Measurements from ENCODE around the gene PCLO. TPM values are rescaled to one million over a fixed set of nuclear protein-coding genes. Genes with fewer than 3 reads are reported as not detected.
A peak's percentile ranks its signal among the peaks of the same experiment; 100 is the strongest.
"Not testable (repeated sequence)": the region's sequence is repeated elsewhere in the genome, so short reads cannot be mapped to it uniquely, and the experiment has no call there.

Gene PCLO
- total RNA-seq, 1 experiment from 2014 or later, result 44.4 TPM

DNA sequence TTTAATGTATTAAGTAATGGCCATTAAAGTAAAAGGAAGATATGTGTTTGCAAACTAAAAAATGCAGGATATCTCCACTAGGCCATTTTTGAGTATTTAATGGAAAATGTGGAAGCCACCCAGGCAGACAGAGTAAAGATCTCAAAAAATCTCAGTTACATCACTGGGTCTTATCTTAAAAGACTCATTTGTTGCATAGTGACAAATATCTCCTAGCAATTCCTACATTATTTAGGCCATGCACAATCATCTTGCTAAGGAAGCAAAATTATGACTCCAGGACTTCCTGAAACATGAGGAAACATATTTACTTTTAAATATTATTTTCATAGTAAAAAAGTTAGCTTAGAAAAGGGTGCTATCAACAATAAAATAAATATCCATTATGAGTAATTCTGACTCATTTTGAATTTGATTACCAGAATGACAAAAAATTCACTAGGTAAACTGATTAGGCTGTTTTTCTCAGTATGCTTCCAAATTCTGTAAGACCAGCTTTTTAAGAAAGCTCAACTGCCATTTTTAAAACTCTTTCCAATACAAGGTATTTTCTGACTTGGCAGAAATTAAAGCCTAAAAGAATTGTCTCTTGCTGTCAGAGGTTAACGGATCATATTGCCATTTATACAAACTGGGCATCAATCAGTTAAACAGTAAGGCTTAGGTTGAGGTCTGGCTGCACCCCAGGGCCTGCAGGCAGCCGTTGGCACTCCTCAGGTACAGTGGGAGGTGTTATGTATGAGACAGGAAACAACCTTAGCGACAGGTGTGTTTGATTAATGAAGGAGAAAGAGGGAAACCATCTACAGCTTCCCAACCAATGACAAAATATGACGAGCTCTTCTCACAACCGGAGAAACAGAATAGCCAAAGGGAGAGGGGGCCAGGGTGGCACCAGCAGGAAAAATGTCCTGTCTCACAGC lies 31.8 kb downstream of the PCLO start:
- no peak for DNase-seq (ENCODE audit: low spot score)

DNA sequence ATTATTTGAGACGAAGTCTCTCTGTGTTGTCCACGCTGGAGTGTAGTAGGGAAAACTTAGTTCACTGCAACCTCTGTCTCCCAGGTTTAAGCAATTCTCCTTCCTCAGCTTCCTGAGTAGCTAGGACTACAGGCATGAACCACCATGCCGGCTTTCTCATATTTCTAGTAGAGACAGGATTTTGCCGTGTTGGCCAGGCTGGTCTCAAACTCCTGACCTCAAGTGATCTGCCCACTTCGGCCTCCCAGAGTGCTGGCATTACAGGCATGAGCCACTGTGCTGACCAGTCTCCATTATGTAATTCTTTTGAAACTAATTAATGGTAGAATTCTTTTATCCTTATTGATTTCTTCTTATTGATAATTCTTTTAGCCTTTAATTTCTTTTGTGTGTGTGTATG lies 32.5 kb downstream of the PCLO start:
- DNase-seq (ENCODE audit: low spot score), result no peak

DNA sequence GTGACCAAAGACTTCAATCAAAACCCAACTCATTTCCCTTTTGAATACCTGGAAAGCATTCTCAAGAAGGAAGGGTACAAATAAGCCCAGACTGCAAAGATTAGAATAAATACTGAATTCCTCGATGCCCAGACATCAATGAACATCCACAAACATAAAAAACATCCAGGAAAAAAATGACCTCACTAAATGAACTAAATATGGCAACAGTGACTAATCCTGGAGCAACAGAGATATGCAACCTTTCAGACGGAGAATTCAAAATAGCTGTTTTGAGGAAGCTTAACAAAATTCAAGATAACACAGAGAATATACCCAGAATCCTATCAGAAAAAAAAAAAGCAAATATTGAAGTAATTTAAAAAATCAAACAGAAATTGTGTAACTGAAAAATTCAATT lies 43.2 kb downstream of the PCLO start:
- peak; percentile 17 for DNase-seq (ENCODE audit: low spot score)

- no peak for DNase-seq (ENCODE audit: low spot score)
Observed at GRCh38 chr7:83119026-83119382, 43.7 kb downstream of the PCLO start.

GRCh38 chr7:83118347-83119025 lies 44.2 kb downstream of the PCLO start:
- DNase-seq (ENCODE audit: low spot score), result no peak

- no peak for DNase-seq (ENCODE audit: low spot score)
Observed at GRCh38 chr7:83117466-83117865, 45.2 kb downstream of the PCLO start.

DNA sequence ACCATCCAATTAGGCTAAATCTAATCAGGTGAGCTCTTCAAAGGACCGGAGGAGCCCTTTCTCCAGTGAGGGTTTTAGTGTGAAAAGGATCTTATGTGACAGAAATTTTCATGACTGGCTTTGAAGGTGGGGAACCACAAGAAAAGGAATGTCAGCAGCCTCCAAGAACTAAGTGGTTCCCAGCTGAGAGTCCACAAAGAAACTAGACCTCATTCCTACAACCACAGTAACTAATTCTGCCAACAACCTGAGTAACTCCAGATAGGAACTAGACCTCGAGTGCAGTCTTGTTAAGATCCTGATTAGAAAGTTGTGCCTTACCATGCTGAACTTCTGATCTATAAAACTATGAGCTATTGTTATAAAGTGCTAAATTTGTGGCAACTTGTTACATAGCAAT lies 51.3 kb downstream of the PCLO start:
- no peak for DNase-seq (ENCODE audit: low spot score)

- no peak for DNase-seq (ENCODE audit: low spot score)
Observed at GRCh38 chr7:83109352-83109751, 53.3 kb downstream of the PCLO start.

DNA sequence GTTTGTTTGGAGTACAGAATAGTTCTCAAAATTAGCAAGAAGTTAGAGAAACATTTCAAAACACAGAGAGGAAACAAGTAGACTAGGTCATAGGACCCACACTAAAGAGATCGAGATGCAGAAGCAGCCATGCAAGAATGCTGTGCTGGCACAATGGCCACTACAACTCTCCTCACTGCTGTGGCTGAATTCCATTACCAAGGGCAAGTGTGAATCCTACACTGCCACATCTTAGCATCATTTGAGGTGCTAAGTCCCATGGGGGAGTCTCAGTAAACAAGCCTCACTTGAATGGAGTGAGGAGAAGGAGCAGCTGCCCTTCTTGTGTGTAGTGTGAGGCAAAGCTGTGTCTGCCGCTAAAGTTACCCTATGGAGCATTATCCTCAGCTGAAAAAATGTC lies 56.7 kb downstream of the PCLO start:
- no peak for DNase-seq (ENCODE audit: low spot score)

DNA sequence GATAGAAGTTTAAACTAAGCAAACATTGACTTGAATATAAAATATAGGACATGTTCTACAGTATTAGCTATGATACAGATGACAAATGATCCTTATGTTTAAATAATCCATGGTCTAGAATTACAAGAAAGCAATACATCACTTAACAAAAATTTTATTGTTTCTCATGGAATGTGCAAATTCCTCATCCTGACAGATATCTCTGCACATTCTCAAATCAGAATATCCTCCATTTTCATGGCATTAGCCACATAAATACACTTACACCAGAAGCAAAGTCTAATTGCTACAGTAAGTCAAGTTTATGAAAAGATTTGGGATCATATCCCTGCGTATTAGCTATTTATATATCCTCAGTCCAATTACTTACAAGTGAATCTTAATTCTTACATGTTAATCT lies 57.6 kb downstream of the PCLO start:
- DNase-seq (ENCODE audit: low spot score), result no peak

- no peak for DNase-seq (ENCODE audit: low spot score)
Observed at GRCh38 chr7:83101530-83101929, 61.2 kb downstream of the PCLO start.

DNA sequence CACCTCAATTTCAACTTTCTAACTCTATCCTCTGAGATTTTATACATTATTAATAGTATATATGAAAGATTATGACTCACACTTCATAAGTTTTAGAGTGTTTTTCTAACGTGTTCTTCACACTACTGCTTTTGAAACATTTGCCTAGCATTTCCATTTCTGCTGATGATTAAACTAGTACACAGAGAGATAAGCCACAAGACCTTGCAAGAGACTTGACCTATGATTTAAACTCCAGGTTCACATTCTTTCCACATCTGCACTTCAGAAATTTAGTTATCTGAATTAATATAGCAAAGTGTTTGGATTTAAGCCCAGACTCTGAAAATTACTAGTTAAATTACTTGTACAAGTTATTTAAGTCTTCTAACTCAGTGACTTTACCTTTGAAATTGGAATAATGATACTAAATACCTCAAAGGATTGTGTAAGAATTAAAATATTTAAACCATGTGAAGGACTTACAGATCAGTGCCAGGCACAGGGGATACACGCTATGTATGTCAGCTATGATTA lies 66.6 kb downstream of the PCLO start:
- DNase-seq (ENCODE audit: low spot score), result no peak

GRCh38 chr7:83085299-83085698 lies 77.4 kb downstream of the PCLO start:
- no peak for DNase-seq (ENCODE audit: low spot score)

DNA sequence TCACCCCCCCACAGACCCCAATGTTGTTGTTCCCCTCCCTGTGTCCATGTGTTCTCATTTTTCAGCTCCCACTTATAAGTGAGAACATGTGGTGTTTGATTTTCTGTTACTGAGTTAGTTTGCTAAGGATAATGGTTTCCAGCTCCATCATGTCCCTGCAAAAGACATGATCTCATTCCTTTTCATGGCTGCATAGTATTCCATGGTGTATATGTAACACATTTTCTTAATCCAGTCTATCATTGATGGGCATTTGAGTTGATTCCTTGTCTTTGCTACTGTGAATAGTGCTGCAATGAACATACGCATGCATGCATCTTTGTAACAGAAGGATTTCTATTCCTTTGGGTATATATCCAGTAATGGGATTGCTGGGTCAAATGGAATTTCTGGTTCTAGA lies 82.8 kb downstream of the PCLO start:
- DNase-seq (ENCODE audit: low spot score), result not testable (repeated sequence)

DNA sequence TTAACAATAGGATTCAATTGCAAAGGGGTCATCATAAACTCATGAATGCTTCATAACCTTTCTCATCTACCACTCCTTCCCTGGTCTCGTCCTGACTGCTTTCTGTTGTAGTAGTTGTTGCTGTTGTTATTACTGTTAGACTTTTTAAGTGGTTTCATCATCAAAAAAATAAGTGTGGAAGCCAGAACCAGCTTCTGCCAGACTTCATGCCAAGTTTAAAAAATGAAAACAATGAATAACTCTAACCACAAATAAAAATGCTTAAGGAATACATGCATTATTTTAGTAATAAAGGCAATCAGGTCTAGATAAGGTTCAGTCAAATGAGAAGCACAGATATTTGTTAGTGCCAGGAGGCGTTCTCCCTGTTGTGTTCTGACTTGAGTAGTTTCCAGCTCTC lies 85.4 kb downstream of the PCLO start:
- no peak for DNase-seq (ENCODE audit: low spot score)

DNA sequence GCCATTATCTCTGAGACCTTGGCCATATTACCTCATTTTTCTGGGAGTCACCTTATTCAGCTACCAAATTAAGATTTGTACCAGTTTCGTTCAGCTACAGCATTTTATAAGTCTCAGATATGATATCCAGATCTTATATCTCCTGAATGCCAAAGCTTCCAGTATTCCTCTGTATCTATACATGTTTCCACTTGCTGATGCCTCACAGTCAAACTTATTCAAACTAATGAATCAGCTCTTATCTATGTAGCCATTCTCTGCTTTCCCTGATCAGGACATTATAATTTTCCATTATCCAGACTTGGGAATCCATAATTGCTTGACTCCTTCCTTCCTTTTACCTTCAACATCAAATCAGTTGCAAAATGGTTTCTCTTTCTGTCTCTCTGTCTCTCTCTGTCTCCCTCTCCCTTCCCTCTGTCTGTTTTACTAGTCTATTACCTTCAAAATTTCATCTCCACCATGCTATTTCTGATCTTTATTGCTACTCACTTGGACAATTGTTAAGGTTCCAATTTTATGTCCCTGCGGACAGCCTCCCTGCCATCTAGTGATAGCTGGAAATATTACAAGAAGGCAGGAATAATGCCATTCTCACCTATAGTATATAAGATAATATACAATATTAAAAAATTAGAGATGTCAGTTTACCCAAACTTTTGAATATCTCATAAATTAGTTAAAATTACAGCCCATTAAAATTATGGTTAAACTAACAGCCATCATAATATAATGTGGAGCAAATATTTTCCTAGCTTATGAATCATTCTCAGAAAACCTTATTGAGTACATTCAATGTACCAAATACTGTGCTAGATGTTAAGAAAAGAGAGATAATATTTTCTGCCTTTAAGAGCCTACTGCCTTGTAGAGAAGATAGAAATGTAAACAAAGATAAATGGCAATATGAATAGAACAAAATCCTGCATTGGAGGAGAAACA lies 89.8 kb downstream of the PCLO start:
- no peak for DNase-seq (ENCODE audit: low spot score)

DNA sequence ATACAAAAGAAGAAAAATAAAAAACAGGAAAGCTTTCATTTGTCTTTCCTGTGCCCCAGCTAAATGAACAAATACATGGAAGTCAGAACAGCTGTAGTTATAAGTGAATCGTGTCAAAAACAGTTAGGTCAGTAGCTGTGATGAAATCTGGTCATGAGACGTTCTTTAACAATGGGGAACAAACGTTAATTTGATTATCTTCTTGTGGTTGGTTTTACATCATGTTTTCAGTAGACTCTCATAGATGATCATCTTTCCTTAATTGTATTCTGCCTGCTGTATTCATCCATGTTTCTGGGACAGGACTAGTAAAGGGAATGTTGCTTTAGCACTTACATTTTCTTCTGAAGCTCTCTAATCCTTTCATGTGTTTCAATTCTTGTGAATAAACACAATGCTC lies 97.0 kb downstream of the PCLO start:
- no peak for DNase-seq (ENCODE audit: low spot score)

- no peak for DNase-seq (ENCODE audit: low spot score)
Observed at GRCh38 chr7:83060218-83060617, 102.5 kb downstream of the PCLO start.

GRCh38 chr7:83058667-83059066 lies 104.0 kb downstream of the PCLO start:
- DNase-seq (ENCODE audit: low spot score), result no peak

DNA sequence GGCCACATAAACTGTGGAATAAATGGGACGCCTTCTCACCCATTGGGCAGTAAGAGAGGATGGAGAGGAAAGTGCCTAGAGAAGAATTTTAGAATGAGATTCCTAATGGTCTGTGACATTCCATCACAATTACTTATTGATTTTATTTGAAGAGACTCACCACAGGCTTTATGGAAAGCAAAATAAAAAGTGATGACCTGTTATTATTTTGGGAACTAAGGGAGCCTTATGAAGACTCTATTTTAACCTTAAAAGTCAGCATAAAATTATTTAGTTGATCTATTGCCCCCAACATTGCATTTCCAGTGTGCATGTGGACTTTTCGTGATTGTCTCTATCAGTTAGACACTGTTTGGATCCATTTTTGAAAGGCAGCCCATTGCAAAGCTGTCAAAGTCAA lies 107.5 kb downstream of the PCLO start:
- DNase-seq (ENCODE audit: low spot score), result no peak

GRCh38 chr7:83054472-83054871 lies 108.2 kb downstream of the PCLO start:
- DNase-seq (ENCODE audit: low spot score), result no peak

GRCh38 chr7:83053965-83054364 lies 108.7 kb downstream of the PCLO start:
- DNase-seq (ENCODE audit: low spot score), result no peak

Data from A172 (cell line).